GM12878 (cell line): ENCODE measurements around the gene LIFR. TPM values are rescaled to one million over a fixed set of nuclear protein-coding genes. Genes with fewer than 3 reads are reported as not detected.

Experiments used
- ATAC-seq: fragments of 200-7000 bp; cut with Tn5 transposase; 3 replicates; pipeline ENCODE4 v1.9.1; 2020; ENCODE audit warnings: mild to moderate bottlenecking, moderate library complexity
- BruUV-seq: library from RNA; stranded (reverse); fragments of 400-500 nt; replicated peaks from 2 replicates; lab custom pipeline; 2021; lab: Mats Ljungman, UMichigan
- CTCF ChIA-PET: fragments of 300-600 bp; sonication (Branson Sonifier 250); formaldehyde crosslinking; extraction: SDS; loops from one replicate; lab custom pipeline; 2021; ENCODE audit warnings: inconsistent platforms; lab: Yijun Ruan, JAX
- POLR2A ChIA-PET: fragments of 350-600 bp; formaldehyde crosslinking; extraction: SDS; loops from one replicate; lab custom pipeline; 2021; ENCODE audit warnings: inconsistent platforms; lab: Charles Lee
- RAD21 ChIA-PET: fragments of 300-600 bp; sonication (Branson Sonifier 250); formaldehyde crosslinking; loops from one replicate; lab custom pipeline; 2023; ENCODE audit warnings: antibody characterized with exemption; ENCODE audit not compliant: unreplicated experiment; lab: Charles Lee
- SMC1A ChIA-PET: fragments of 300-600 bp; sonication (Branson Sonifier 250); formaldehyde crosslinking; loops from one replicate; lab custom pipeline; 2023; ENCODE audit not compliant: unreplicated experiment, uncharacterized antibody; lab: Charles Lee
- DNase-seq: peaks from one replicate; pipeline ENCODE4 v3.0.0-alpha.2; 2011; ENCODE audit warnings: low read depth, low spot score
- FAIRE-seq: peaks from 3 replicates; lab custom pipeline; 2011; peaks lifted over from hg19 to GRCh38; lab: Jason Lieb, UNC
- H2AFZ ChIP-seq: 2 replicates; pipeline ENCODE4 v1.6.0; 2011; ENCODE audit warnings: low read depth, low read length, control low read depth; ENCODE audit not compliant: control insufficient read depth
- H3K27ac ChIP-seq: 2 replicates; pipeline ENCODE4 v1.5.1; 2011; ENCODE audit warnings: control low read depth; ENCODE audit not compliant: control insufficient read depth, insufficient read depth
- H3K27me3 ChIP-seq, 2 experiments: replicated peaks in 1 of 2; 2 replicates each; pipeline versions ENCODE4 v1.6.0 to v1.6.1; 2011; ENCODE audit warnings: low read length in 1 of 2; ENCODE audit not compliant: control insufficient read depth in 2 of 2, insufficient read depth in 2 of 2
- H3K36me3 ChIP-seq, 2 experiments: 2 replicates each; pipeline ENCODE4 v1.5.1; 2011; ENCODE audit warnings: low read length in 1 of 2; ENCODE audit not compliant: control insufficient read depth in 2 of 2, insufficient read depth in 2 of 2
- H3K4me1 ChIP-seq: 2 replicates; pipeline ENCODE4 v1.6.1; 2011; ENCODE audit warnings: mild to moderate bottlenecking, low read length, moderate library complexity, mixed read lengths; ENCODE audit not compliant: control insufficient read depth, insufficient read depth
- H3K4me2 ChIP-seq: 2 replicates; pipeline ENCODE4 v1.6.0; 2011; ENCODE audit warnings: control low read depth; ENCODE audit not compliant: control insufficient read depth, insufficient read depth
- H3K4me3 ChIP-seq: fragments of 200-600 bp; sonication (generic); 2 replicates; pipeline ENCODE4 v1.5.1; 2016
- H3K79me2 ChIP-seq: 2 replicates; pipeline ENCODE4 v1.6.0; 2011; ENCODE audit warnings: low read length; ENCODE audit not compliant: control insufficient read depth, insufficient read depth
- H3K9ac ChIP-seq: 2 replicates; pipeline ENCODE4 v1.8.0; 2011; ENCODE audit warnings: low read length, control low read depth, mixed read lengths; ENCODE audit not compliant: control insufficient read depth, insufficient read depth
- H3K9me3 ChIP-seq: replicated peaks from 3 replicates; pipeline ENCODE4 v1.5.1; 2011; ENCODE audit warnings: mild to moderate bottlenecking, low read length; ENCODE audit not compliant: control insufficient read depth, insufficient read depth
- H4K20me1 ChIP-seq: 2 replicates; pipeline ENCODE4 v1.6.0; 2011; ENCODE audit not compliant: control insufficient read depth, insufficient read depth
- NFYA ChIP-seq: IDR thresholded peaks from 2 replicates; pipeline ENCODE4 v1.6.1; 2011; ENCODE audit warnings: low read depth, mild to moderate bottlenecking, low read length, improper control_type of control experiment, borderline replicate concordance
- PBX3 ChIP-seq: IDR thresholded peaks from 2 replicates; pipeline ENCODE4 v1.6.1; 2011; ENCODE audit warnings: mild to moderate bottlenecking, low read depth, low read length, moderate library complexity; ENCODE audit not compliant: insufficient replicate concordance
- SPI1 ChIP-seq: IDR thresholded peaks from 2 replicates; pipeline ENCODE4 v1.6.1; 2011; ENCODE audit warnings: low read depth, mild to moderate bottlenecking, low read length, moderate library complexity, borderline replicate concordance; ENCODE audit not compliant: insufficient read depth
- WGBS: methylation state at CpG from one replicate; pipeline ENCODE4 v1.1.6; 2016; ENCODE audit warnings: low lambda C conversion rate; ENCODE audit not compliant: insufficient replicate concordance, insufficient coverage; ENCODE audit errors: missing lambda C conversion rate; 5-methylcytosine and 5-hydroxymethylcytosine counted together
- in situ Hi-C: fragments of 300-500 bp; cut with MboI; formaldehyde crosslinking; loops from 9 replicates; pipeline ENCODE4 v1.14.3; 2018; ENCODE audit warnings: mixed read lengths
- intact Hi-C: fragments of 100-400 bp; cut with micrococcal nuclease; formaldehyde crosslinking; loops from one replicate; pipeline ENCODE4 v1.14.2; 2022; ENCODE audit not compliant: unreplicated experiment
- polyA plus RNA-seq, 11 experiments: library from polyadenylated mRNA; depleted of rRNA in 4 of 11; unstranded in 6 of 11; stranded (reverse) in 5 of 11; fragments of >200 nt; fragmentation: Nextera tagmentation in 4 of 11; fragmentation: Illumina TruSeq in 1 of 11; extraction: Ambion mirVana in 4 of 11; extraction: Trizol in 1 of 11; gene quantifications; 1 replicate in 1 of 11; 2 replicates in 10 of 11; pipeline versions ENCODE4 v1.2.1 to v1.2.3, GENCODE V29; 2011 to 2016; ENCODE audit warnings: inconsistent platforms in 2 of 11, missing spikeins in 2 of 11, low read depth in 1 of 11
- total RNA-seq, 4 experiments: library from RNA; depleted of rRNA in 3 of 4; stranded (reverse); fragments of >200 nt in 3 of 4; fragmentation: Illumina TruSeq in 1 of 4; extraction: Trizol in 1 of 4; gene quantifications; 2 replicates each; pipeline versions ENCODE4 v1.2.1 to v1.2.3, GENCODE V29; 2013 to 2021

Gene LIFR
- total and polyA plus RNA-seq, 10 of the 15 experiments (the other 5 are each of a cell fraction or from before 2014, with no cell fraction given), result 0.10 TPM; not detected in 9

GRCh38 chr5:38465061-38465460, 91.4 kb downstream of the LIFR start:
- peaks cover 0 to 6% of the 10 kb centered on the region in 2 experiments; a peak in 2 of 4 replicates for H3K27me3 ChIP-seq
- 42% methylated on average over 2 of the region's 2 CpGs for WGBS
- H2AFZ ChIP-seq, result no peak overlapping the region
- ATAC-seq (no peak), DNase-seq (no peak), FAIRE-seq (no peak)
- intact Hi-C loops, result no loop called here
- no peaks in the 10 kb centered on the region; the same call in 2 of the 3 replicates for H3K9me3 ChIP-seq
- no peaks in the 10 kb centered on the region for H3K4me1 ChIP-seq
- H3K4me2 ChIP-seq, result no peak overlapping the region
- ChIA-PET POLR2A (no interaction called here), SMC1A (interaction anchor here (2.7 kb wide), 1 partner anchor 23 kb away, joined by 10 read pairs; no protein-coding TSS in a partner anchor), CTCF (interaction anchor here (1.8 kb wide), 1 partner anchor 23 kb away, joined by 5 read pairs; no protein-coding TSS in a partner anchor), RAD21 (no interaction called here)
- no peaks in the 10 kb centered on the region; the same call in 1 of the 2 replicates for H4K20me1 ChIP-seq
- in situ Hi-C loops, result no loop called here
- no peak overlapping the region for H3K4me3 ChIP-seq
- H3K27ac ChIP-seq, result no peak overlapping the region
- H3K79me2 ChIP-seq, result no peaks in the 10 kb centered on the region
- BruUV-seq, result no TSS peak
- no peaks in the 10 kb centered on the region for H3K36me3 ChIP-seq
- TF ChIP-seq SPI1 (no peak), NFYA (no peak), PBX3 (no peak)
- no peak overlapping the region for H3K9ac ChIP-seq
